GM23338 (cell line): ENCODE measurements around the gene MMP15. TPM values are rescaled to one million over a fixed set of nuclear protein-coding genes. Genes with fewer than 3 reads are reported as not detected.

Experiments used
- ATAC-seq: fragments of 200-7000 bp; cut with Tn5 transposase; 3 replicates; pipeline ENCODE4 v1.9.1; 2020
- DNase-seq: peaks from one replicate; pipeline ENCODE4 v3.0.0-alpha.2; 2015; ENCODE audit warnings: low spot score
- H2AFZ ChIP-seq: fragments of 200-600 bp; sonication (generic); 2 replicates; pipeline ENCODE4 v1.8.0; 2016; ENCODE audit warnings: antibody characterized with exemption, mild to moderate bottlenecking, moderate library complexity
- H3F3A ChIP-seq: fragments of 200-600 bp; sonication (generic); replicated peaks from 2 replicates; pipeline ENCODE4 v1.8.0; 2017; ENCODE audit warnings: antibody characterized with exemption, mixed run types, low read depth
- H3K27ac ChIP-seq: fragments of 200-600 bp; sonication (generic); 2 replicates; pipeline ENCODE4 v1.6.1; 2016; ENCODE audit warnings: low read depth
- H3K27me3 ChIP-seq: fragments of 200-600 bp; sonication (generic); 2 replicates; pipeline ENCODE4 v1.8.0; 2016; ENCODE audit warnings: mild to moderate bottlenecking, mixed run types, moderate library complexity; ENCODE audit not compliant: insufficient read depth
- H3K36me3 ChIP-seq: fragments of 200-600 bp; sonication (generic); 2 replicates; pipeline ENCODE4 v1.8.0; 2016; ENCODE audit warnings: mild to moderate bottlenecking; ENCODE audit not compliant: insufficient read depth
- H3K4me1 ChIP-seq: fragments of 200-600 bp; sonication (generic); 2 replicates; pipeline ENCODE4 v1.8.0; 2016; ENCODE audit warnings: mild to moderate bottlenecking, moderate library complexity; ENCODE audit not compliant: insufficient read depth
- H3K4me2 ChIP-seq: fragments of 200-600 bp; sonication (generic); 2 replicates; pipeline ENCODE4 v1.7.1; 2017; ENCODE audit warnings: mixed run types
- H3K4me3 ChIP-seq: fragments of 200-600 bp; sonication (generic); 2 replicates; pipeline ENCODE4 v1.6.1; 2016; ENCODE audit warnings: mixed run types
- H3K79me2 ChIP-seq: fragments of 200-600 bp; sonication (generic); replicated peaks from 2 replicates; pipeline ENCODE4 v1.8.0; 2017; ENCODE audit warnings: mild to moderate bottlenecking; ENCODE audit not compliant: insufficient read depth
- H3K9me2 ChIP-seq: fragments of 200-600 bp; sonication (generic); 2 replicates; pipeline ENCODE4 v1.8.0; 2017; ENCODE audit not compliant: insufficient read depth
- H4K20me1 ChIP-seq: fragments of 200-600 bp; sonication (generic); replicated peaks from 2 replicates; pipeline ENCODE4 v1.8.0; 2017; ENCODE audit warnings: mild to moderate bottlenecking; ENCODE audit not compliant: insufficient read depth
- H3K27ac Mint-ChIP-seq: 2 replicates; pipeline ENCODE4 v1.8.0; 2020; ENCODE audit warnings: inconsistent platforms, mild to moderate bottlenecking, moderate library complexity, mixed read lengths
- H3K27me3 Mint-ChIP-seq: 3 replicates; pipeline ENCODE4 v1.8.0; 2022; ENCODE audit warnings: low read depth, mild to moderate bottlenecking, moderate library complexity, mixed read lengths, inconsistent platforms; ENCODE audit not compliant: insufficient read depth, poor library complexity
- H3K36me3 Mint-ChIP-seq: 3 replicates; pipeline ENCODE4 v1.8.0; 2021; ENCODE audit warnings: low read depth, mild to moderate bottlenecking, inconsistent platforms, moderate library complexity, mixed read lengths
- H3K4me1 Mint-ChIP-seq: 3 replicates; pipeline ENCODE4 v1.8.0; 2020; ENCODE audit warnings: mild to moderate bottlenecking, inconsistent platforms, mixed read lengths
- H3K4me3 Mint-ChIP-seq: 3 replicates; pipeline ENCODE4 v1.8.0; 2021; ENCODE audit warnings: moderate library complexity, mild to moderate bottlenecking, inconsistent platforms, mixed read lengths
- H3K9me3 Mint-ChIP-seq: 3 replicates; pipeline ENCODE4 v1.8.0; 2020; ENCODE audit warnings: moderate library complexity, mild to moderate bottlenecking, inconsistent platforms, mixed read lengths
- CREB1 ChIP-seq: fragments of 250-450 bp; sonication (Bioruptor Pico); IDR thresholded peaks from 2 replicates; pipeline ENCODE4 v1.5.0; 2020; ENCODE audit warnings: low read depth, mild to moderate bottlenecking, moderate library complexity
- CTCF ChIP-seq, 2 experiments: fragments of 200-600 bp in 1 of 2; sonication (generic) in 1 of 2; conservative IDR thresholded peaks; 2 replicates each; pipeline versions ENCODE4 v1.5.1 to v1.6.1; 2016 to 2017; ENCODE audit warnings: antibody characterized with exemption in 2 of 2, low read depth in 2 of 2, mild to moderate bottlenecking in 2 of 2, moderate library complexity in 1 of 2
- EZH2 ChIP-seq: fragments of 200-600 bp; sonication (generic); IDR thresholded peaks from one replicate; pipeline ENCODE4 v1.8.0; 2017; ENCODE audit warnings: antibody characterized with exemption, mild to moderate bottlenecking, low read depth; ENCODE audit not compliant: unreplicated experiment
- EZH2phosphoT487 ChIP-seq: fragments of 200-600 bp; sonication (generic); IDR thresholded peaks from one replicate; pipeline ENCODE4 v1.8.1; 2018; ENCODE audit warnings: antibody characterized with exemption; ENCODE audit not compliant: unreplicated experiment
- JUNB ChIP-seq: IDR thresholded peaks from one replicate; pipeline ENCODE4 v1.6.1; 2016; ENCODE audit warnings: antibody characterized with exemption; ENCODE audit not compliant: unreplicated experiment
- POLR2AphosphoS5 ChIP-seq: IDR thresholded peaks from 2 replicates; pipeline ENCODE4 v1.6.1; 2016; ENCODE audit warnings: antibody characterized with exemption, low read depth
- REST ChIP-seq: IDR thresholded peaks from one replicate; pipeline ENCODE4 v1.6.1; 2018; ENCODE audit warnings: antibody characterized with exemption; ENCODE audit not compliant: unreplicated experiment
- STAT1 ChIP-seq: IDR thresholded peaks from one replicate; pipeline ENCODE4 v1.6.1; 2016; ENCODE audit warnings: antibody characterized with exemption; ENCODE audit not compliant: unreplicated experiment
- ZNF114 ChIP-seq: fragments of 250-450 bp; sonication (Bioruptor Pico); IDR thresholded peaks from 2 replicates; pipeline ENCODE4 v1.5.0; 2020; ENCODE audit warnings: mild to moderate bottlenecking, moderate library complexity
- ZNF331 ChIP-seq: fragments of 250-450 bp; sonication (Bioruptor Pico); IDR thresholded peaks from 2 replicates; pipeline ENCODE4 v1.5.0; 2020; ENCODE audit warnings: low read depth, mild to moderate bottlenecking, moderate library complexity
- polyA plus RNA-seq: library from polyadenylated mRNA; unstranded; fragments of >200 nt; fragmentation: Nextera tagmentation; extraction: Ambion mirVana; gene quantifications from 2 replicates; pipeline ENCODE4 v1.2.1, GENCODE V29; 2016
- total RNA-seq: library from RNA; depleted of rRNA; stranded (reverse); fragments of >200 nt; shearing (Covaris generic); gene quantifications from 2 replicates; pipeline ENCODE4 v1.2.3, GENCODE V29; 2014

MMP15 gene
- total and polyA plus RNA-seq, 2 experiments from 2014 or later = 10.9 to 79.1 TPM

- no peak for TF ChIP-seq JUNB
Observed at GRCh38 chr16:58034128-58034685, 8.7 kb downstream of the MMP15 start (continued).

- no peaks in the 10 kb centered on the region for H3K9me2 ChIP-seq
- 0 out of 2 replicates have a peak, but pooled peaks cover 2% of the 10 kb centered on the region for H3F3A ChIP-seq
- Mint-ChIP-seq H3K36me3 (peaks cover 25% of the 10 kb centered on the region), H3K4me3 (no peak overlapping the region), H3K27me3 (peaks cover 5% of the 10 kb centered on the region), H3K9me3 (peaks cover 4% of the 10 kb centered on the region; the same call in 1 of the 3 replicates), H3K27ac (no peak overlapping the region; the same call in 1 of the 2 replicates), H3K4me1 (peaks cover 17% of the 10 kb centered on the region)
- TF ChIP-seq EZH2phosphoT487 (no peak), POLR2AphosphoS5 (no peak), ZNF114 (CRISPR knock-in tag) (no peak), CREB1 (CRISPR knock-in tag) (no peak), EZH2 (no peak), CTCF (conservative IDR thresholded peaks at IDR 0.05; ENCODE audit: low read depth in 2 of 2) (no peak), ZNF331 (CRISPR knock-in tag) (no peak), REST (no peak), STAT1 (no peak), JUNB (no peak)
- no peaks in the 10 kb centered on the region for H3K36me3 ChIP-seq
- no peak for DNase-seq
- H3K27ac ChIP-seq = no peak overlapping the region
- peaks cover 5% of the 10 kb centered on the region for H3K4me1 ChIP-seq
- H3K4me2 ChIP-seq = no peak overlapping the region
- ATAC-seq = no peak
- H3K4me3 ChIP-seq = no peak overlapping the region
- H4K20me1 ChIP-seq = peaks cover 2% of the 10 kb centered on the region; the same call in 1 of the 2 replicates
- peaks cover 21% of the 10 kb centered on the region for H3K79me2 ChIP-seq
- no peaks in the 10 kb centered on the region for H3K27me3 ChIP-seq
- H2AFZ ChIP-seq = no peak overlapping the region
Observed at GRCh38 chr16:58034774-58035173, 9.2 kb downstream of the MMP15 start.
